GM21717 (cell line): ENCODE measurements around the gene TMEM266.

Experiments used
- ATAC-seq: cut with Tn5 transposase; IDR thresholded peaks from one replicate; pipeline ENCODE4 v1.9.1; 2021; ENCODE audit warnings: mild to moderate bottlenecking, moderate library complexity; ENCODE audit not compliant: unreplicated experiment

TMEM266 gene

DNA sequence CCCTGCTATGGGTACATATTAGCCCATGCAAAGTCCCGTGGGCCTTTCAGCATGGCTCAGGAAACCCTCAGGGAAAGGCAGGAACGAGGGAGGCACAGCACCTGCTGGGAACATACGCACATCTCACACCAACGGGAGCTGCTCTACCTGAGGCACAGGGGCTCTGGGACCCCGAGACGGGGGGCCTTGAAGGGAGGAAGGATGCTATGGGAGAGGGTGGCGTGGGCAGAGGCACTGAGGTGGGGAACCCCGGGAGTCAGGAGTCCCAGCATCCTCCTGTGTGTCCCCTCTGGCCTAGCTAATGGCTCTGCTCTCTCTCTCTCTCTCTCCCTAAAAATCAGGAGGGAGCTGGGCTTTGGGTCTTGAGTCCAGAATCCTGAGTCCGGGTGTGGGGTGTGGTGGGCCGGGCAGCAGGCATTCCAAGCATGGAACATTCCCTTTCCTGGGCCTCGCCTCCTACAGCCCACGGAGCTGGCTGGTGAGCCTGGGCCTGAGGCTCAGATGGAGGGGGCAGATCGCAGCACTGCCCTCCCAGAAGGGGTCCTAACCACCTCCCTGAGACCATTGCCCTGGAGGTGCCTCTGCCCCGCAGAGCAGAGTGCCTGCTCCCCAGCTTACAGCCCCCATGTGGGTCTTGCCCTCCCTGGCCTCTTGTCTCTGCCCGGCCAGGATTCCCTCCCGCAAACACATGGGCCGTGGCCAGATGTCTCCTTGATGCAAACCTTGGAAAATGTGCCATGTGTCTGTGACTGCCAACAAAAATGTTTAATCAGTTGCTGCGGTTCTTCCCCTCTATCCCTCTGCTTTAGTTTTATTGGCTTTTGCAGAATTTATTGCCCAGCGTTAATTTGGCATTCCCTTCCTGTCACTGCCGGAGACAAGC, 101.6 kb downstream of the TMEM266 start:
- no peak for ATAC-seq

DNA sequence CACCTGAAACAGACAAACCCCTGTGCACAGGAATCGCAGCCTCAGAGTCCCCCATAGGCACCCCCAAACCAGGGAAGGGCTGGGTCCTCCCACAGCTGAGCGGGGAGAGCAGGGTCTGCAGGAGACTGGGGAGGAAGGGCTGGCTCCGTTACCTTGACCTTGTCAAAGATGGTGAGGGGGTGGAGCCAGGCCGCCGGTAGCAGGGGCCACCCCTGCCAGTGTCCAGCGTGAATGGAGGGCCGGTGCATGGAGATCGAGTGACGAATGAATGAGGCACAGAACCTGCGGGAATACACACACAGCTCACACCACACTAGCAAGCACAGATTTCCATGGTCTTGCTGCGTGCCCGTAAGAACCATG, 102.2 kb downstream of the TMEM266 start:
- no peak for ATAC-seq

DNA sequence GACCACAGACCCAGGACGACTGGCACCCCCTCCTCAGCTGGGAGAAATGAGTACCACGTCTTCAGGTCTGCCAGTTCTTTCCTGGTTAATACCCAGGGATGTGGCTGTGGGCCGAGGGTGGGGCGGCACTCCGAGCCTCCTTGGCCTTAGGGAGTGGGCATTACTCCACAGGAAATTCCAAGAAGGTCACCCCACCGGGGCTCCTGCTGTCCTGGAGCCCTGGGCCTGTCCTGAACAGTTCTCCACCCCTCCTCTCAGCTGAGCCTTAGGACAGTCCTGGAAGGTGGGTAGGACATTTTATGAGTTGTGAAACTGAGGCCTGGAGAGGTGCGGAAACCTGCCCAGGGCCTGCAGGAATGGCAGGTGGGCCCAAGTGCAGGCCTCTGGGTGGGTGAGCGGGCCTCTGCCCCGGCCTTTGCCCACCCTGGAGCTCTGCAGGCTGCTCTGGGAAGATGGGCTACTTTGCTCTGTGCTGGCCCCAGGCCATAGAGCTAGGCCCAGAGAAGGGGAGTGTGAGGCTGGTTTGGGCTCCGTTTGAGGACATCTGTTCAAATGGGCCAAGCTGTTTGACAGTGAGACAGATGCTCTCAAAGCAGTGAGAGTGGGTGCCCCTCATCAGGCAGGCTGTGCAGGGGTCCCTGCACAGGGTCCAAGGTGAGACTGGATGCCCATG, 103.1 kb downstream of the TMEM266 start:
- ATAC-seq = no peak

- no peak for ATAC-seq
These were observed 103.9 kb downstream of the TMEM266 start for GRCh38 chr15:76163457-76164295.

DNA sequence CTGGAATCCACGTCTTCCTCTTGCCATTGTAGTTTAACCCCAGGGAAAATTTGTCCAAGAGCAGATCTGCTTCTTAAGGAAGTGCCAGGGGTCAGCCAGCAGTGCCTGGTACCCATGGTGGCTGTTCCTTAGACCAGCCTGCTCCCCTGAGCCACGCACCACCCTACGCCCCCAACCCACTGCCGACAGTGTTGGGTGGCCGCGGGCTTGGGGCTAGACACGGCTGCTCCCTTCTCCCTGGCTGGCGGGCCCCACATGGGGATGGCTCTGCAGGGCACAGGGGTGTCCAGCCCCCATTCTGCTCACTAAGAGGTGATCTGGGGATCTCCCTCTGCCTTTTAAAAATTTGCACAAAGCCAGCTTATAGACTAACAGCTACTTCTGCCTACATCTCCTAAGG, 104.8 kb downstream of the TMEM266 start:
- ATAC-seq = no peak

GRCh38 chr15:76165951-76166350, 106.2 kb downstream of the TMEM266 start:
- ATAC-seq = no peak

DNA sequence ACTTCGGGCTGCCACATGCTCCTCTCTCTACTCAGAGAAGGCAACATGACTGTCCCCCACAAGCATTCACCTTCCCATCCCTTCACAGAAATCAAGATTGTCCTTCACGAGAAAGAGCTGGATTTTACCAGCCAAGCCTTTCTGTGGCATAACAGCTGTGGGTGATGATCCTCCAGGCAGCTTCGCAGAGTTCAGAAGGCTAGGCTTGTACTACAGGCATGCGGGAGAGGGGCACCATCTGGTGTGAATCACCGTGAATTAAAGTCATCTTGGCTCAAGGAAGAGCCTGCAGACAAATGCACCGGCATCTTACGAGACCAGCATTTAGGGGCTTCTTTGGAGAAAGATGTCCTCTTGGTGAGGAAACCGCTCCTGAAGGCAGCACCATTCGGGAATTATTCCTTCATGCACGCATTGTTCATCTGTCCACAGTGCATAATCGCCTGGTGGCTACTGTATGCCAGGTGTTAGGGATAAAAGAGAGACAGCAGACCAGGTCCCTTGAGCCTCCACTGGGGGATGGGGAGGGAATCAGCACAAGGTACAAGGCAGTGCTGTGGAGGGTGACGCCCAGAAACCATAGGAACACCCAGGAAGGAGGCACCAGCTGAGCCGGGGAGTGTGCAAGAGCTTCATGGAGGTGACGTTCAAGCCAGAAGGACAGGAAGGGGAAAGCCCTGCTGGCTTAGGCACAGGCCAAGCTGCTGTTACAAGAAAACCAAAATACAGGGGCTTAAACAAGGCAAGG, 108.6 kb downstream of the TMEM266 start:
- no peak for ATAC-seq

DNA sequence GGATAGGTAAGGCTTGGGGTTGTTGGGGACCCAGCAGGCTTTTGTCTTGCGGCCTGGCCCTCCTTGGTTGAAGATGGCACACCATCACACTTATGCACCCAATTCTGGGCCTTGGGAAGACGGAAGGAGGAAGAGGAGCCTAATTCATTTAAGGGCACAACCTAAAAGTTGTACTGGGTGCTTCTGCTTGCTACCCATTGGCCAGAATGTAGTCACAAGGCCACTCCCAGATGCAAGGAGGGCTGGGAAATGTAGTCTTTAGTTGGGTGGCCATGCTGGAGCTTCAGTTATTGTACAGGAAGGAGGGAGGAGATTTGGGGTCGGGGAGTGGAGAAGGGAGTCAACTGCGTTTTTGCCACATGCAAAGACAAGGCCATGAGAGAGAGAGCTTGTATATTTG, 109.2 kb downstream of the TMEM266 start:
- no peak for ATAC-seq

DNA sequence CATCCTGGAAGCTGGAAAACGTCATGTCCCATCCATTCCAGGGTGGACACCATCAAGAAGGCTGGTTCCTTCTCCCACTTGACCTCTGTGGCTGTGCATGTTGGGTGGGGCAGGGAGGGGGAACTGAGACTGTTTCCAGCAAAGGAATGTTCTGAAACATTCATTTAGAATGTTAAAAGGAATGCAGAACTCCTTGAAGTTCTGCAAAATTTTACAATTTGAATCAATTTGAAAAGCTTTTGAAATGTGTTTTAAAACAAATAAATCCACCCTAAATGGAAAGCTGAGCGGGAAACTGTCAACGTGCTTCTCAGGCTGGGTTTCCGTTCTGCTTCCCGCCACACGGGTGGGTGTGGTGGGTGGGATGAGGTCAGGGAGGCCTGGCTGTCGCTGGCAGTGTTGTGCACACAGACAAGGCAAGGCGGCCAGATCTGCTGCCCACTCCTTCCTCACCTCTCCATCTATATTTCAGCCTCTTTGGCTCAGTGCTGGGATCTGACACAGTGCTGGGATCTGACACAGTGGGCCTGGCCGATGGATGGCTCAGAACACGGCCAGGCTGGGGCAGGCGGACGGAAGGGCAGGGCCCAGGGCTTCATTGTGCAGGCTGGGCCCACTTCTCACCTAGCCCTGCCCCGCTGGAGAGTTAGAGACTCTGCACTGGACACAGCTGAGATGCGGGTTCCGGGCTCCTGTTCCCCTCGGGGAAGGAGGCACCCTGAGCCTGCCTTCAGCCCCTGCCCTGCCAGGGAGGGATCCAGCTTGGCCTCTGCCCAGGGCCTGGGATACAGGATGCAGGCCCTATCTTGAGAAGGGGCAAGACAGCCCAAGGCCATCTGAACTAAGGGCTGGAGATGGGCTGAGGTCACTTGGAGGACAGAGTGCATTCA, 110.4 kb downstream of the TMEM266 start:
- ATAC-seq = no peak

GRCh38 chr15:76172782-76173181, 113.0 kb downstream of the TMEM266 start:
- ATAC-seq = no peak

GRCh38 chr15:76173317-76173834, 113.6 kb downstream of the TMEM266 start:
- ATAC-seq = no peak

GRCh38 chr15:76174654-76175053, 114.9 kb downstream of the TMEM266 start:
- ATAC-seq = no peak

- ATAC-seq = no peak
These were observed 115.7 kb downstream of the TMEM266 start for GRCh38 chr15:76175442-76175841.

DNA sequence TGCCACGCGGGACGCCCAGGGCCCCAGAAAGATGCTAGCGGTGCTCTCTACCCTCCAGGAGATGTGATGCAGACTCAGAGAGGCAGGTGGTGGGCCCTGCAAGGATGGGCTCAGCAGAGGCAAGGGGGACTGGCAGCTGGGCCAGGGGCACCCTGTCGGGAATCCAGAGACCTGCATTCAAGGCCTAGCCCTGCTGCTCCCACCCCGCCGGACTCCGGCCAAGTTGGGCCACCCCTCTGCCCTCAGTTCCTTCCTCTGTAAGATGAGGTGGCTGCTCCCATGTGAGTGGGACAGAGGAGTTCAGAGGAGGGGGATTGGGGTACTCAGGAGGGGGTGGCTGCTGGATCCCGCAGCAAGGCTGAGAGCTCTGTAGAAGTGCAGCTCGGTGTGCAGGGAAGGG, 116.3 kb downstream of the TMEM266 start:
- no peak for ATAC-seq

DNA sequence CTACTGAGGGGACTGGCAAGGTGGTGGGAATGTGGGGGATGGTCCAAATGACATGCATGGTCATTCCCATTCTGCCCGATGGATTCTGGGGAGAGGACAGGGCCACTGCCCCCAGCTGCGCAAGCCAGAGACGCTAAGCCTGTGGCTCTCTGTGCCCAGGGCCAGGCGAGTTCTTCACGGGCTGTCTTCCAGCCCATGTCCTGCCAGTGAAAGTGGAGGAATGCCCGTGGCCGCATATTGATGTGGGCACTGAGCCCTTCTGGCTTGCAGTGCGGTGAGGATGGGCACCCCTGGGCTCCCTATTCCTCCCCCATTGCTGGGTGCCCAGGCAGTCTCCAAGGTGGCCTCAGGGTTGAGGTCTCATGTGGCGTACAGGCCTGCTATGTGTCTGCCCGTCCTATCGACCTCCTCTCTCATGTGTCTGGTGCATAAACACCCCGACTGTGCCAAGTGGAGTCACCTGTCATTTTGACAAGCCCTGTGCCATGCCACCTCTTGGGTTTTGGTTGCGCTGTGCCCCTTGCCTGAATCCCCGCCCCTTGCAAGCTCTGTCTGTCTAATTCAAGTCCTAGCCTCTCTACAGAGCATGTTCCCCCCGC, 116.8 kb downstream of the TMEM266 start:
- no peak for ATAC-seq

GRCh38 chr15:76177491-76178040, 117.8 kb downstream of the TMEM266 start:
- ATAC-seq = no peak

DNA sequence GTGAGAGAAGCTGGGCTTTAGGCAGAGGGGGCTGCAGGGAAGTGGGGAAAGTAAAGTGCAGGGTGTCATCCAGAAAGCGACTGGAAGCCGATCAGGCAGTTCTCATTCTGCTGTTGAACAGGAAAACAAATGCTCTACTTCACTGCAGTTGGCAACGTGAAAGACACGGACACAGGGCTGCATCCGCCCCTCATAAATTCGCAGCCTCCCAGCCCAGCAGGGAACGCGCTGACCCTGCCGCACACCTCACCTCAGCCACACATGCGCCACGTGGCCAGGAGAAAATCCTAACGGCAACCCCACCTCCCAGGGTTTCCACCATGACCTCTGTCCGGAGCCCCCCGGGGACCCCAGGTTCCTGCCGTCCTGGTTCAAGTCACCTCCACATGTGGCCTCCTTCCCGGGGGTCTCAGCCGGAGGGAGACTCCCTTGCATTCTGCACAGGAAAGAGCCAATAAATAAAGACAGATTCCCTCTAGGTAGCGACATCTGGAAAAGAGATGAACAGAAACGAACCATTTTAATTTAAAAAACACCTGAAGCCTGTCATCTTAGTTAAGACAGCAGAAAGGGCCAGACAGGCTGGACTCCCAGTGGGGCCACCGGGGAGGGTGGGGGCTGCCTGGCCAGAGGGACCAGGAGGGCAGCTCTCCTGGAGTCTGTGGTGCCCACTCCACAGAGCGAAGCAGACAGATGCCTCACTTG, 118.7 kb downstream of the TMEM266 start:
- ATAC-seq = no peak

GRCh38 chr15:76179023-76179422, 119.2 kb downstream of the TMEM266 start:
- ATAC-seq = no peak
